Measurements from ENCODE around the gene CH25H. TPM values are rescaled to one million over a fixed set of nuclear protein-coding genes. Genes with fewer than 3 reads are reported as not detected.

CH25H gene
- total and polyA plus RNA-seq, 10 donors: 0.72 to 8.8 (median 2.1) TPM

- H3K4me3 ChIP-seq: no peak overlapping the region
- H3K4me1 ChIP-seq: peaks cover 4 to 21% (median 14%) of the 10 kb centered on the region in 6 donors
- H3K27me3 ChIP-seq (replicated peaks in 1 of 7): no peaks in the 10 kb centered on the region
- H3K36me3 ChIP-seq: no peaks in the 10 kb centered on the region
- H3K27ac ChIP-seq: no peak overlapping the region
- no peak for DNase-seq
- intact Hi-C loops (cut with DNase I; ENCODE audit: low total_unique reads): no loop called here
- TF ChIP-seq POLR2AphosphoS5 (IDR thresholded peaks at IDR 0.05): no peak
- TF ChIP-seq POLR2A (IDR thresholded peaks at IDR 0.05): no peak
- TF ChIP-seq, protein P1, sequence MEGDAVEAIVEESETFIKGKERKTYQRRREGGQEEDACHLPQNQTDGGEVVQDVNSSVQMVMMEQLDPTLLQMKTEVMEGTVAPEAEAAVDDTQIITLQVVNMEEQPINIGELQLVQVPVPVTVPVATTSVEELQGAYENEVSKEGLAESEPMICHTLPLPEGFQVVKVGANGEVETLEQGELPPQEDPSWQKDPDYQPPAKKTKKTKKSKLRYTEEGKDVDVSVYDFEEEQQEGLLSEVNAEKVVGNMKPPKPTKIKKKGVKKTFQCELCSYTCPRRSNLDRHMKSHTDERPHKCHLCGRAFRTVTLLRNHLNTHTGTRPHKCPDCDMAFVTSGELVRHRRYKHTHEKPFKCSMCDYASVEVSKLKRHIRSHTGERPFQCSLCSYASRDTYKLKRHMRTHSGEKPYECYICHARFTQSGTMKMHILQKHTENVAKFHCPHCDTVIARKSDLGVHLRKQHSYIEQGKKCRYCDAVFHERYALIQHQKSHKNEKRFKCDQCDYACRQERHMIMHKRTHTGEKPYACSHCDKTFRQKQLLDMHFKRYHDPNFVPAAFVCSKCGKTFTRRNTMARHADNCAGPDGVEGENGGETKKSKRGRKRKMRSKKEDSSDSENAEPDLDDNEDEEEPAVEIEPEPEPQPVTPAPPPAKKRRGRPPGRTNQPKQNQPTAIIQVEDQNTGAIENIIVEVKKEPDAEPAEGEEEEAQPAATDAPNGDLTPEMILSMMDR (IDR thresholded peaks at IDR 0.05 in 8 of 11, conservative IDR thresholded peaks at IDR 0.05 in 3 of 11): no peak
- H3K9me3 ChIP-seq: no peaks in the 10 kb centered on the region
Observed at GRCh38 chr10:89159316-89159715, 47.8 kb downstream of the CH25H start.

GRCh38 chr10:89158446-89158845 is 48.7 kb downstream of the CH25H start:
- Histone ChIP-seq H3K36me3 (no peaks in the 10 kb centered on the region), H3K4me1 (peaks cover 0 to 12% (median 5%) of the 10 kb centered on the region in 6 donors), H3K9me3 (no peaks in the 10 kb centered on the region), H3K27me3 (replicated peaks in 1 of 7) (no peaks in the 10 kb centered on the region), H3K27ac (no peak overlapping the region), H3K4me3 (no peak overlapping the region)
- DNase-seq: no peak
- TF ChIP-seq, protein P1 (IDR thresholded peaks at IDR 0.05 in 8 of 11, conservative IDR thresholded peaks at IDR 0.05 in 3 of 11): no peak
- TF ChIP-seq POLR2AphosphoS5 (IDR thresholded peaks at IDR 0.05): no peak
- TF ChIP-seq POLR2A (IDR thresholded peaks at IDR 0.05): no peak
- intact Hi-C loops (cut with DNase I; ENCODE audit: low total_unique reads): no loop called here

DNA sequence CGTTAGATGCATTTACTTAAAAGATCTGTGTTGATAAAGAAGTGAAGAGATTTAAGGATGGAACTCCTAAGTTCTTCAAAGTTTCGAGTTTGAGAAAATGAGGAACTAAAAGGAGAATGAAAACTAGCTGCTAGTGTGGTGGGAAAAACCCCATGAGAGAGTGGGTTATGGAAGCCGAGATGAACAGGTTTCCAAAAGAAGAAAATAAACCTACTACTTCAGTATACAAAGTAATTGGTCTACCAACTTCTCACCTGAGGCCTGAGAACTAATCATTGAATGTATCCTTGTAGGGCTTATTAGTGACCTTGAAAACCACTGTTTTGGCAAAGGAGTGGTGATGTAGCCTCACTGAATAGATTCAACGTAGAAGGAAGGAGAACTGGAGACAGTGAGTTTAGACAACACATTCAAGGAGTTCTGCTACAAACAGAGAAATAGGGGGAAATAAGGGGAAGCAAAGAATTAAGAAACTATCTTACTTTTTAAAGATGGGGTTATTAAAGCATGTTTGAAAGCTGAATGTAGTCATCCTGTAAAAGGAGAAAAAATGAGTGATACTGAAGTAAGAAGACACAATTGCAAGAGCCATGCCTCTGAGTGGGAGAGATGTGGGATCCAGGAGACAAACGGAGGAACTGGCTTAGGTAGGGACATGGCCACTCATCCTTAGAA is 50.8 kb downstream of the CH25H start:
- Histone ChIP-seq H3K4me3 (no peak overlapping the region), H3K36me3 (no peaks in the 10 kb centered on the region), H3K4me1 (peaks cover 0 to 6% (median 1%) of the 10 kb centered on the region in 6 donors), H3K9me3 (no peaks in the 10 kb centered on the region), H3K27me3 (replicated peaks in 1 of 7) (no peaks in the 10 kb centered on the region), H3K27ac (no peak overlapping the region)
- no peak for TF ChIP-seq POLR2AphosphoS5 (IDR thresholded peaks at IDR 0.05)
- TF ChIP-seq POLR2A (IDR thresholded peaks at IDR 0.05): no peak
- TF ChIP-seq, protein P1 (IDR thresholded peaks at IDR 0.05 in 8 of 11, conservative IDR thresholded peaks at IDR 0.05 in 3 of 11): no peak
- DNase-seq: no peak
- WGBS, 5 donors: 50 to 60% (median 52%) methylated on average over 5 of the region's 5 CpGs
- intact Hi-C loops (cut with DNase I; ENCODE audit: low total_unique reads): no loop called here

Other genes starting within 250 kb of the CH25H start
- 10 to 100 TPM; 29.9 to 50.6 (median 36.4) TPM for gene FAS, start 216.5 kb downstream of the CH25H start, total RNA-seq
- gene FAS, start 216.5 kb downstream of the CH25H start, polyA plus RNA-seq: 1 to 10 TPM; 7.6 to 9.7 (median 8.3) TPM
- 100 to 1,000 TPM; 216 to 828 (median 424) TPM for gene LIPA, start 44.5 kb upstream of the CH25H start, total RNA-seq
- 10 to 100 TPM; 28.6 to 75.0 (median 58.6) TPM for gene LIPA, start 44.5 kb upstream of the CH25H start, polyA plus RNA-seq
- 10 to 100 TPM; 12.8 to 22.2 (median 18.2) TPM for gene IFIT2, start 94.7 kb upstream of the CH25H start, total RNA-seq
- gene IFIT2, start 94.7 kb upstream of the CH25H start, polyA plus RNA-seq: 10 to 100 TPM in 1 of 3 donors, 1 to 10 TPM in 2; 6.1 to 11.4 (median 7.0) TPM
- gene IFIT3, start 120.7 kb upstream of the CH25H start, total RNA-seq: 10 to 100 TPM; 19.1 to 44.5 (median 24.7) TPM
- gene IFIT3, start 120.7 kb upstream of the CH25H start, polyA plus RNA-seq: 10 to 100 TPM in 2 of 3 donors, 1 to 10 TPM in 1; 7.7 to 29.9 (median 10.4) TPM
- 10 to 100 TPM in 1 of 7 donors, 1 to 10 TPM in 3, under 1 TPM in 1, not detected in 2; 0.49 to 36.9 (median 2.9) TPM for gene IFIT1B, start 170.7 kb upstream of the CH25H start, total RNA-seq
- under 1 TPM in 1 of 3 donors, not detected in 2; 0.04 TPM for gene IFIT1B, start 170.7 kb upstream of the CH25H start, polyA plus RNA-seq
- gene IFIT1, start 185.3 kb upstream of the CH25H start, total RNA-seq: 10 to 100 TPM; 13.5 to 35.7 (median 24.2) TPM
- 10 to 100 TPM in 2 of 3 donors, 1 to 10 TPM in 1; 8.8 to 26.5 (median 10.8) TPM for gene IFIT1, start 185.3 kb upstream of the CH25H start, polyA plus RNA-seq
- 10 to 100 TPM; 17.3 to 23.7 (median 20.4) TPM for gene IFIT5, start 207.3 kb upstream of the CH25H start, total RNA-seq
- 10 to 100 TPM in 2 of 3 donors, 1 to 10 TPM in 1; 9.3 to 13.6 (median 11.4) TPM for gene IFIT5, start 207.3 kb upstream of the CH25H start, polyA plus RNA-seq